Effector CD8-positive, alpha-beta T cell (primary cell): Measurements from ENCODE around the gene FSTL4.

Experiments
- DNase-seq: peaks from one replicate; lab custom pipeline; 2025; lab: John Stamatoyannopoulos, UW

FSTL4 gene

GRCh38 chr5:133242221-133242835 lies 370.0 kb downstream of the FSTL4 start:
- no peak for DNase-seq

DNA sequence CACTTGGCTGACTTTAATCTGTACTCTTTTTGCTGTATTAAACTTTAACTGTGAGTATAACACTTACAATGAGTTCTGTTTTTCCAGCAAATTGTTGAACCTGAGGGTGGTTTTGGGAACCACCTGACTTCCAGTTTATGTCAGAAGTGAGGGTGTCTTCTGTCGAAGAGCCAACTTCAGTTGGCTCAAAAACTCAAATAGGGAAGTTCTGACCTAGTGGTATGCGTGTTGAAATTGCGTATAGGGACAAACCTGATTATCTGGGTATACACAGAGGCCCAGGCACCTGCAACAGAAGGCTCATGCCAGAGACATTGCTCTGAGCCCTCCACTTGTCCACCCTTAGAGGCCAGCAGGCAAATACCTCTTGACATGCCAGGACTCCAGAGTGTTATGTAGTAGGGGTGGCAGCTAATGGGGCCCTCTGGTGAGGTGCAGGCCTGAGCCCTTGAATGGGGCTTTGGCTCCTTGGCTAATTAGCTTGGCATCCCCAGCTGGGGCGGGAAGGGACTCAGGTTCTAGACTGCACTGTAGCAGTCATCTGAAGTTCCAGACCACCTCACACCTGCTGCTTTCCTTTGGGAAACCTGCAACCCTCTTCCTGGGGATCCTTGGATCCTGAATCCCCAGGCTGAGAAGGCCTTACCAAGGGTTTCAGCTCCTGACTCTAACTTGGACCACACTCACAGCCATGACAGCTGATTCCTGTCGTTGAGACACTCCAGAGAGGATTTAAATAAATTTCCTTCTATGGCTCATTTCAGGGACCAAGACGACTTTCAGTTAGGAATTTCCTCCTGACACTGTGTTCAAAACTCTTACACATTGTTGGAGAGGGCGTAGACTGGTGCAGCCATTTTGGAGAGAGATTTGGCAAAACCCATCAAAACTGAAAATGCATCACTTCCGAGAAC lies 370.9 kb downstream of the FSTL4 start:
- no peak for DNase-seq

DNA sequence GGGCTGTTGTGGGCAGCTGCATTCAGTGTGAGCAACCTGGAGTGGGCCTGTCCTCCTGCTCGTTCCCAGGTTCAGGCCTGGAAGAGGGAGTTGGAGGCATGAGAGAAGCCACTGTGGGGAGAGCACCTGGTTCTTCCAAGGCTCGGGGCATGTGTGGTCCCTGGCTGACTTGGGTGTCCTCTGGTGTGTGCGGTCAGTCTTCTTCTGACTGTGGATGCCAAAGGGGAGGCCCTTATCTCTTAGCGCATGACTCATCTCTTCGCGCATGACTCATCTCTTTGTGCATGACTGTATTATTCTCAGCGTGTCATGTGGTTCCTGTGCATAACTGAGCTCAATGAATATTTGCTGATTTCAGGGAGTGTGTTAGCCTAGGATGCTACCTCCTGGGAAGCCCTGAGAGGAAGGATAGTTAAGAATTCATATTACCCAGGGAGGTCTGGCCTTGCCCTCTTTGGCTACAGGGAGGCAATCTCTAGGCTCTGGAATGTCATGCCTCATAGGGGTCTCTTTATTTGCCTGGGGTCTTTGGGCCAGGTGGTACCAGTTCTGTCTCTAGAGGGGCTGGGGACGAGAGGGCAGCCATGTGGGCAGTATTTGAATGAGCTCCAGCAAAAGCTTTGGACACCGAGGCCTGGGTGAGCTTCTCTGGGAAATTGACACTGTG lies 371.8 kb downstream of the FSTL4 start:
- DNase-seq: no peak

DNA sequence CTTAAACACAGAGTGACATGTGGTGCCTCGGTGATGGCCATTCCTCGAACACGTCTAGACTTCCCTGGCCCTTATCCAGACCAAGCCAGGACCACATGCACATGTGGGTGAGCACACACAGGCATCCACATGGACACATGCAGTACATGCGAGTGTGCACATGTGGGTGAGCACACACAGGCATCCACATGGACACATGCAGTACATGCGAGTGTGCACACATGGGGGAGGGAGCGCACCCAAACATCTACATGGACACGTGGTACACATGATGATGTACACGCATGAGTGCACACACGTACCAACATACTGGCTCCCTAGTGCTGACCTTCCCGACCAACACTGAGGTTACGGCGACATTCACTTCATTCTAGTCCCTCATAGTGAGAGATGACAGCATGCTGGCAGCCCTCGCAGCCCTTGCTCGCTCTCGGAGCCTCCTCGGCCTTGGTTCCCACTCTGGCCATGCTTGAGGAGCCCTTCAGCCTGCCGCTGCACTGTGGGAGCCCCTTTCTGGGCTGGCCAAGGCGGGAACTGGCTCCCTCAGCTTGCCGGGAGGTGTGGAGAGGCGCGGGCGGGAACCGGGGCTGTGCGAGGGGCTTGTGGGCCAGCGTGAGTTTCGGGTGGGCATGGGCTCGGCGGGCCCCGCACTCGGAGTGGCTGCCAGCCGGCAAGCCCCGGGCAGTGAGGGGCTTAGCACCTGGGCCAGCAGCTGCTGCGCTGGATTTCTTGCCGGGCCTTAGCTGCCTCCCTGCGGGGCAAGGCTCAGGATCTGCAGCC lies 373.7 kb downstream of the FSTL4 start:
- DNase-seq: no peak

DNA sequence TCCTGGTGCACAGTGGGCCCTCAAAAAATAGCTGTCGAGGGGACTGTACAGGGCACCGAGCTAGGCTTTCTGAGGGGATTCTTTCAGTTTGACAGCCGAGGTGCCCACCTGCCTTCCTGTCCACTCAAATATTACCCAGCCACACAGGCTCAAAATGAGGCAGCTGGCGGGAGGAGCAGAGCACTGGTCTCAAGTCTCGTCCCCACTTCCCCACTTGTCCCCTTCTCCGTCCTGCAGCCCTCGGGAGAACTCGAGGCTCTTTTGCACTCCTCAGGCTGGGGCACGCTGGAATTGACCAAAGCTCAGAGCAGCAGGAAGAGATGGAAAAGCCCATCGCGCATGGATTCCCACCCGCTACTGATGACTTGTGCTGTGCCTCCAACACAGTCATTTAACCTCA lies 375.4 kb downstream of the FSTL4 start:
- no peak for DNase-seq

DNA sequence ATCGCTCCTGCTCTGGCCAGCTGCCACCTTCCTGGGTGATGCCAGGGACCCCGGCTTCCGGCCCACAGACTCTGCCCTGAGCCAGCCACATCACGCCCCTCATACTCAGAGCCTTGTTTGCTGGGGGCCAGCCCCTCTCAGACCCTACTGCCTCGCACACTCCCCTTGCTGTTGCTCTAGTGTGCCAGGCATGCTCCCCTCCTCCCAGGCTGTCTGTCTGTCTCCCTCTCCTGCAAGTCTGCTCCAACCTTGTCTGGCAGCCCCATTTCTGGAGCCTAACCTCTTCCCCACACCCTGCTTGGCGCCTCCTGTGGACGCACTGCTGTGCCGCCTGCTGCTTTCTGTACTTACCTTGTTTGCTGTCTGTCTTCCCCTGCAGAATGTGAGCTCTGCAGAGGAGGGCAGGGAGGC lies 375.8 kb downstream of the FSTL4 start:
- DNase-seq: no peak

DNA sequence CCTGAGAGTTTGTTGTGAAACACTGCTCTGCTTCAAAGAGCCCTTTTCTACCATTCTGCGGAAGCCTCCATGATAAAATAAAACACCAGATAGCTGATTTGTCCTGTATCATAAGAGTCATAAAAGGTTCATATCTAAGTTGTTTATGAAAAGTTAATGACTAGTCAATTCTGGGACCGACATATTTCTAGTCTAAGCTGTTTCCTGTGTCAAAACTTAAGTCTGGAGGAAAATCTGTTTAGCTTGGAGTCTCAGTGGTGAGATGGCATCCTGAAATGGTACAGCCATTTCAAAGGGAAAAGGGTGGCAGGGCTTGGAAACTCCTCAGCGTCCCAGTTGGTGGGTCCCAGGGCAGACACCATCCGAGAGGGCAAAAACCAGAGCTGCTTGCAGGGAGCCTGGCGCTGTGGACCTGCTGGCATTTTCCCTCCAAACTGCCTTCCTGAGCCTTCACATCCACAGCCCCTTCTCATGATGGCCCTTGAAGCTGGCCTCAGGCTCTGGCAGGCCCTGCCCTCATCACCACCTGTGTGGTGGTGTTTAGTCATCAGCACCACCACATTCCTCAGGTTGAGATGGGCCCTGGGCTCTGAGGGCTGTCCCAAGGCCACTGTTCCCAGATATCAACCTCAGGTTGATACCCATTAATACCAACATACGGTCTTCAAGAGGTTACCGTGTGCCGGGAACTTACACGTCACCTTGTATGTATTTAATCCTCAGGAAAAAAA lies 376.5 kb downstream of the FSTL4 start:
- no peak for DNase-seq

DNA sequence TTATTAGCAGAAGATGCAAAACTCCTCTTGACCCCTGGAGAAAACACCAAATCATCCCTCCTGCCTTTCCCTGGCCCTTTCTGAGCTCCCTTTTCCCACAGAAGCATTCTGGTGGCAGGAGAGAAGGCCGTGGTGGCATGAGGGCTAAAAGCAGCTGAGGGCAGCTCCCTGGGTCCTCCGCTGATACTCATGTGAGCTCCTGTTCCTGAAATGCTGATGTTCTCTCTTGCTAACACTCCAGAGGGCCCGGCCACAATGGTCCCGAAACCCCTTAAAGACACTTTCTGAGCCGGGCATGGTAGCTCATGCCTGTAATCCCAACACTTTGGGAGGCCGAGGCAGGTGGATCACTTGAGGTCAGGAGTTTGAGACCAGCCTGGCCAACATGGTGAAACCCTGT lies 377.4 kb downstream of the FSTL4 start:
- DNase-seq: no peak

GRCh38 chr5:133234273-133234672 lies 378.1 kb downstream of the FSTL4 start:
- no peak for DNase-seq

- DNase-seq: no peak
Observed at GRCh38 chr5:133233616-133234015, 378.7 kb downstream of the FSTL4 start.

- DNase-seq: no peak
Observed at GRCh38 chr5:133232911-133233310, 379.4 kb downstream of the FSTL4 start.

DNA sequence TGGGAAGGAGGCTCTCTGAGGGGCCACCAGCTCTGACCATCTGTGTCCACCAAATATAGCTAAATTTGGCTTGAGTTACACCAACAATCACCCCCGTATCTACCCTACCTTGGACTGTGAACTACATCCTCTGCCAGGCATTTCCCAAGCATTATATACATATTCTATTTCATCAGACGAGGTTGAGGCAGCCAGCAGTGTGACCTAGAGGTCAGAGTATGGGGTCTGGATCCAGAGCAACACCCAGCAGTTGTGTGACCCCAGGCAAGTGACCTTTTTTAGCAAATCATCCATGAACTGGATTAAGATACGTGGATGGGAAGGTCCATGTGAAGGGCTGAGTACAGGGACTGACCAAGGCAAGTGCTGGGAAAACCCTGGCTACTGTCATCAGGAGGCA lies 379.9 kb downstream of the FSTL4 start:
- DNase-seq: no peak

DNA sequence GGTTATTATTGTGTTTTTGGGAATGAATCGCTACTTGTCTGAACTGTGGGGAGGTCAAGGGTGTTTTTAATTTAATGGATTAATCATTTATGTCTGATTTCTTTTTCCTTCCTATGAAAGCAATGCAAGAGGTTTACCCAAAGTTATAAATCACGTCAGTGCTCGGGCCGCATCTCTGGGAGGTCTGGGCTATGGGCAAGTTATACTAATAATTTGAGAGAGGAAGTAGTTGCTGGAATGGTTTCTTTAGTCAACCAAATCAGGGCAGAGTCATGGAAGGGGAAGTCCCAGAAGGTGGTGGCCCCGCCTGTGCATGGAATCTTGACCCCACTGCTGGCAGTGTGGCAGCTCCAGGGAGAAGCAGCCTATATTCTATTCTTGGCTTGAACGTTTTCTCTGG lies 380.3 kb downstream of the FSTL4 start:
- no peak for DNase-seq

DNA sequence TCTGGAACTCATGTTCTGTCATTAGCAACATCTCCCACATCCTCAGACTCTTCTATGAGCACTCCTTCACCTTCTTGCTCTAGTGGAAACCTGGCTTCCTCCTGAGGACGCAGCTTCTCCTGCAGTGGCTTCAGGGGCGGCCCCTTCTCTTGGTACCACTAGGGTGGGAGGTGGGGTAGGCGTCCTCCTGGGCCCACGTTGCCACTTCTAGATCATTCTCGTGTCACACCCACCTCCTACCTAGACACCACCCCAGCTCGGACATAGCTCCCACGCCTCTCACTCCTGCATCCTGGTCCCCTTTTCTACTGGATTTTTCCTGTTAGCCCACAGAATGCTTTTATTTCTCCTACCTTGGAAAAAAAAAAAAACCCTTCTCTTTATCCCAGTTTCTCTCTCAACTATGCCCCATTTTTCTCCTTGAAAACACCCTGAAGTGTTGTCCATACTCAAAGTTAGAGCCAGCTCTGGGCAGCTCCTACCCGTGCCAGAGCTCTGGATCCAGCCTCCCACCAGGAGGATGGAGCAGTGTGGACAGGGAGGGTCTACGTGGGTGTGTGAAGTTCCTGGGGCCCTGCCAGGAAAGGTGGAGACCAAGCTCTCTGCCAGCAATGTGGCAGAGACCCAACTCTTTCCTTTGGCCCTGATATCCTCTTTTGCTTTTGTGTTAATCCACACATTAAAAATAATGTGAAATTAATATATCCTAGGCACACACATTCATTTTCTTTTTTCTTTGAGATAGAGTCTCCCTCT lies 381.3 kb downstream of the FSTL4 start:
- no peak for DNase-seq

DNA sequence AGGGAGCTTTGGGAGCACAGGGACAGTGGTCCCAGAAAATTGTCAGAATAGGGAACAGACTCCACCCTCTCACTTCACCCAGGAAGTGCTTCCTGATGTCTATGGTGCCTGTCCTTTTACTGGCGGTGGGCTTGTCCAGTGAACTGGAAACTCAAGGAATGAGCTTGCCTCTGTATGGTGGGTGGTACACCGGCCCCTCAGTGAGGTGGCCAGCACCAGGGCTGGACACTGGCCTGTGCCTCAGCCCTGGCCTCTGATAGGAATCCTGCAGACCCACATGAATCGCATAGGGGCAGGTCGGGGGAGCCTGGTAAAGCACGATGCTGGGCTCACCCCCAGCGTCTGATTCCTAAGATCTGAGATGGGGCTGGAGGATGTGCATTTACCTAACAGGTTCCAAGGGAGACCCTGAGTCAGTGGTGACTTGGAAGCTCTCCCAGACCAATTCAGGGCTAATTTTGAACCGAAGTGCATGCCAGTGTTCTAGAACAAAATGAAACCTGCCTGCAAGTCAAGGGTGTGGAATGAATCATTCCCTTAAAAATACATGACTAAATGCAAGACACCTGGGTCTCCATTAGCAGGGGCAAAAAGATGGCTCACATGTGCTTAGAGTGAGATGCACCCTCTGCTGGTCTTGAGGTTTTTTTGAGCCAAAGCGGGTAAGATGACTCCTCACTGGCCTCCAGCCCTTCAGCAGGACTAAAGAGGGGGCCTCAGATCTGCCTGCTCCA lies 382.2 kb downstream of the FSTL4 start:
- no peak for DNase-seq

- no peak for DNase-seq
Observed at GRCh38 chr5:133228316-133228715, 384.0 kb downstream of the FSTL4 start.

DNA sequence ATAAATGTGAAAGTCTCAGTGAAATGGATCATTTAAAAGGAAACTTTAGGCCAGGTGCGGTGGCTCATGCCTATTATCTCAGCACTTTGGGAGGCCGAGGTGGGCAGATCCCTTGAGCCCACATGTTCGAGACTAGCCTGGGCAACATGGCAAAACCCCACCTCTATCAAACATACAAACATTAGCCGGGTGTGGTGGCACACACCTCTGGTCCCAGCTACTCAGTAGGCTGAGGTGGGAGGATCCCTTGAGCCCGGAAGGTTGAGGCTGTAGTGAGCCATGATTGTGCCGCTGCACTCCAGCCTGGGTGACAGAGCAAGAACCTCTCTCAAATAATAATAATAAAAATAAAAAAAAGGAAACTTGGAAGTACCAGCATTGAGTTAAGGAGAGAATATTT lies 384.4 kb downstream of the FSTL4 start:
- DNase-seq: no peak

DNA sequence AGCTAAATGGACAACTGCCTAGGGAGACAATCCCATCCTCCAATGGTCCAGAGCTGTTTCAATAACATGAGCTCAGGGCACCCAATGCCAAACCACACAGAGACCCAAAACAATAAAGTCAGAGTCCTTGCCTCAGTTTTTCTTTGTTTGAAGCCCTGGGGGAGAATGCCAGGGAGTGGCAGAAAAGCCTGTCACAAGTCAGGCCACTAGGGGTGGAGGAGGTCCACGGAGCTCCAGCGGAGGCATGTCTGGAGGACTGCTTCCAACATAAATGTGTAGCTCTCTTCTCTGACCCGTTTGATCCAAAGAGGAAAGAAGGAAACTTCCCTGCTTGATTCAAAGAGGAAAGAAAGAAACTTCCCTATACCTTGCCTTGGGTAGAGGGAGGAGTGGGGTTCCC lies 385.3 kb downstream of the FSTL4 start:
- no peak for DNase-seq

GRCh38 chr5:133226186-133226585 lies 386.2 kb downstream of the FSTL4 start:
- DNase-seq: no peak

DNA sequence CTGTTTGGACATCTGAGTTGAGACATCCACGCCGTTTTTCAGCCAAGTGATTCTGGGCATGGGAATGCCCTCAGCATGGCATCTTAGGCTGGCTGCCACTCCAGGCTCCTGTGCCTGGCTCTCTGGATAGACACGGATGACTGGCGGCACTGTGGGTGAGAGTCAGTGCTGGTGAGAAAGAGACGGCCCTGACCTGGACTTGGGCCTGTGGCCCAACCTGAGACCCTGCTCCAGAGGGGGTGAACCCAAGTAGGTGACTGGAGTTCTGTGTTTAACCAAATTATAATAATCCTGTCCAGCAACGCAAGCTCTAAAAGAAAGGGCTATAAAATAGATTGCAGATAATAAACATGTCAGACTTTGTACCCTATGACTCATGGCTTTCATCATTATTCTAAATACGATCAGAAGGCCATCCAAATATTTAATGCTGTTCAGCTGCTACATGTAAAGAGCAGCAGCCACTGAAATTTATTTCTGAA lies 386.6 kb downstream of the FSTL4 start:
- no peak for DNase-seq
